HG03196 (cell line): ENCODE measurements around the gene NEK4.

Experiments
- ATAC-seq: cut with Tn5 transposase; IDR thresholded peaks from one replicate; pipeline ENCODE4 v1.9.1; 2021; ENCODE audit not compliant: unreplicated experiment

The NEK4 gene

GRCh38 chr3:52705438-52705687, 65.4 kb downstream of the NEK4 start:
- ATAC-seq: no peak

- ATAC-seq: no peak
These were observed 65.9 kb downstream of the NEK4 start for GRCh38 chr3:52704611-52705437.

- ATAC-seq: no peak
These were observed 67.4 kb downstream of the NEK4 start for GRCh38 chr3:52703341-52703740.

- no peak for ATAC-seq
These were observed 73.1 kb downstream of the NEK4 start for GRCh38 chr3:52697632-52697965.

- no peak for ATAC-seq
These were observed 73.7 kb downstream of the NEK4 start for GRCh38 chr3:52696830-52697631.

GRCh38 chr3:52695798-52696671, 74.7 kb downstream of the NEK4 start:
- ATAC-seq: no peak

- ATAC-seq: no peak
These were observed 76.1 kb downstream of the NEK4 start for GRCh38 chr3:52694528-52695189.

- no peak for ATAC-seq
These were observed 77.7 kb downstream of the NEK4 start for GRCh38 chr3:52693071-52693470.

- ATAC-seq: no peak
These were observed 80.2 kb downstream of the NEK4 start for GRCh38 chr3:52690560-52690959.

GRCh38 chr3:52689151-52689550, 81.6 kb downstream of the NEK4 start:
- no peak for ATAC-seq

GRCh38 chr3:52688266-52688665, 82.5 kb downstream of the NEK4 start:
- no peak for ATAC-seq

- ATAC-seq: peak; percentile 77
These were observed 84.7 kb downstream of the NEK4 start, which contains the start of the genes GNL3 and PBRM1 for GRCh38 chr3:52685709-52686691. Gene GNL3 (plus strand): TSS chr3:52686032. CDS start chr3:52686093, 61 bp downstream. Gene PBRM1 (minus strand): TSS chr3:52685913.

GRCh38 chr3:52685285-52685708, 85.4 kb downstream of the NEK4 start:
- peak; percentile 83 for ATAC-seq

GRCh38 chr3:52684184-52684583, 86.6 kb downstream of the NEK4 start:
- no peak for ATAC-seq

GRCh38 chr3:52683611-52684010, 87.1 kb downstream of the NEK4 start:
- ATAC-seq: no peak

GRCh38 chr3:52682016-52682415, 88.7 kb downstream of the NEK4 start:
- ATAC-seq: no peak

GRCh38 chr3:52681596-52681995, 89.1 kb downstream of the NEK4 start:
- ATAC-seq: no peak

GRCh38 chr3:52679811-52680210, 90.9 kb downstream of the NEK4 start:
- ATAC-seq: no peak

- ATAC-seq: no peak
These were observed 91.6 kb downstream of the NEK4 start for GRCh38 chr3:52679199-52679538.
